Sigmoid colon (tissue), 4 donors: ENCODE measurements around the gene PLEKHA7.

ENCODE experiments used
- EP300 ChIP-seq, 4 donors: sonication (generic); formaldehyde crosslinking; IDR thresholded peaks; one replicate each; pipeline ENCODE4 v1.6.1; 2017; ENCODE audit warnings: antibody characterized with exemption in 4 of 4
- POLR2A ChIP-seq, 2 donors: fragments of 450-650 bp; IDR thresholded peaks; one replicate each; pipeline ENCODE4 v1.6.1; 2016; ENCODE audit warnings: antibody characterized with exemption in 2 of 2, mild to moderate bottlenecking in 2 of 2, moderate library complexity in 2 of 2
- TF ChIP-seq, protein P1 (sequence below), 4 experiments: fragments of 450-650 bp in 3 of 4; fragments of 200-600 bp in 1 of 4; IDR thresholded peaks; one replicate each; pipeline ENCODE4 v1.5.1; 2016 to 2019; ENCODE audit warnings: antibody characterized with exemption in 4 of 4, mild to moderate bottlenecking in 3 of 4, moderate library complexity in 2 of 4

DNA sequence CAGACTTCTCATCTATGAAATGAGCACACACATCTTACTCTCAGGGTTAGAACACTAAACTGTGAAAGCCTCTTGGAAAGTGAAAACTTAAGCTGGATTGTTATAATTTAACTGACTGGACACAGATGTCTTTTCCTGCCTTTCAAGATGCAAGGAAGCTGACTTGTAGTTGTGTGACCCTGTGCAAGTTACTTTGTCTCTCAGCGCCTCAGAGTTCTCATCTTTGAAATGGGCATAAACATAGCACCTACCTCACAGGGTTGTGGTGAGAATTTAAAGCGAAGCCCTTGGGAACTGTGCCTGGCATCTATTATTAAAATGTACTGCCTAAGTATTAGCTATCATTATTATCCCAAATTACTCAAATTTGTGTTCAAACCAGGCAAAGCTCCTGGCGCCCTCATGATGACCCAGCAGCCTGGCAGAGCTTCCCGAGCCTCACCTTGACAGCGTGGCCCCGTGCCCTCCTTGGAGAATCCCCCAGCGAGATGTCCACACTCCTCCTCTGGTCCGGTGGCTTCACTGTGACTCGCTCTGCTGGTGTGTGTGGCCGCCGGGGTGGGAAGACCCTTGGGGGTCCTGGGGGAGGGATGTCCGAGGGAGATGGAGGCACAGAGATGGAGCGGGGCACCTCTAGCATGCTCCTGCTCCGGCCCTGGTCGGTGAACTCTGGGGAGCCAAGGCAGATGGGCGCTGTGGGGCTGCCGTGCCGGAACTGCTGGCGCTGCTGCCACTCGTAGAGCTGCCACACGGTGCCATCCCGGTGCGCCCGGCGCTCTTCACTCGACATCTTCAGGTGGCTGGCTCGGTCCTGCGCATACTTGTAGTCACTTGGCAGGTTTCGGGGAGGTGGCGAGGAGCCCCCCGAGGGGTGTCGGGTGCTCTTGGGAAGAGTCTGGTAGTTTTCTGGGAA, 197.6 kb downstream of the PLEKHA7 start:
- no peak for TF ChIP-seq EP300 (IDR thresholded peaks at IDR 0.05)
- no peak for TF ChIP-seq POLR2A (IDR thresholded peaks at IDR 0.05)
- TF ChIP-seq, protein P1, sequence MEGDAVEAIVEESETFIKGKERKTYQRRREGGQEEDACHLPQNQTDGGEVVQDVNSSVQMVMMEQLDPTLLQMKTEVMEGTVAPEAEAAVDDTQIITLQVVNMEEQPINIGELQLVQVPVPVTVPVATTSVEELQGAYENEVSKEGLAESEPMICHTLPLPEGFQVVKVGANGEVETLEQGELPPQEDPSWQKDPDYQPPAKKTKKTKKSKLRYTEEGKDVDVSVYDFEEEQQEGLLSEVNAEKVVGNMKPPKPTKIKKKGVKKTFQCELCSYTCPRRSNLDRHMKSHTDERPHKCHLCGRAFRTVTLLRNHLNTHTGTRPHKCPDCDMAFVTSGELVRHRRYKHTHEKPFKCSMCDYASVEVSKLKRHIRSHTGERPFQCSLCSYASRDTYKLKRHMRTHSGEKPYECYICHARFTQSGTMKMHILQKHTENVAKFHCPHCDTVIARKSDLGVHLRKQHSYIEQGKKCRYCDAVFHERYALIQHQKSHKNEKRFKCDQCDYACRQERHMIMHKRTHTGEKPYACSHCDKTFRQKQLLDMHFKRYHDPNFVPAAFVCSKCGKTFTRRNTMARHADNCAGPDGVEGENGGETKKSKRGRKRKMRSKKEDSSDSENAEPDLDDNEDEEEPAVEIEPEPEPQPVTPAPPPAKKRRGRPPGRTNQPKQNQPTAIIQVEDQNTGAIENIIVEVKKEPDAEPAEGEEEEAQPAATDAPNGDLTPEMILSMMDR (IDR thresholded peaks at IDR 0.05): no peak
